Mononuclear cell (primary cell): ENCODE results near the gene RUNDC3A. TPM values are rescaled to one million over a fixed set of nuclear protein-coding genes. Genes with fewer than 3 reads are reported as not detected.

Experiments
- H3K27me3 ChIP-seq: 2 replicates; pipeline ENCODE4 v1.6.0; 2011; ENCODE audit warnings: low read length, control low read depth; ENCODE audit not compliant: insufficient read depth
- H3K4me1 ChIP-seq: 2 replicates; pipeline ENCODE4 v1.5.1; 2011; ENCODE audit warnings: mild to moderate bottlenecking, low read length, control low read depth; ENCODE audit not compliant: insufficient read depth
- H3K4me3 ChIP-seq: 2 replicates; pipeline ENCODE4 v1.5.1; 2011; ENCODE audit warnings: mild to moderate bottlenecking, low read length, moderate library complexity
- H3K9me3 ChIP-seq: 2 replicates; pipeline ENCODE4 v1.5.1; 2011; ENCODE audit warnings: low read depth, mild to moderate bottlenecking, control low read depth, low read length
- total RNA-seq: library from RNA; depleted of rRNA; stranded (reverse); fragments of >200 nt; gene quantifications from one replicate; pipeline ENCODE4 v1.2.3, GENCODE V29; 2012

The RUNDC3A gene
- total RNA-seq, 1 donor = 0.10 TPM

- Histone ChIP-seq H3K4me1 (peaks cover 12% of the 10 kb centered on the region), H3K9me3 (no peaks in the 10 kb centered on the region), H3K4me3 (no peak overlapping the region), H3K27me3 (peaks cover 22% of the 10 kb centered on the region)
Measured at GRCh38 chr17:44309472-44309871, 1.1 kb downstream of the RUNDC3A start.

GRCh38 chr17:44310188-44310587 is 1.8 kb downstream of the RUNDC3A start:
- H3K4me3 ChIP-seq = no peak overlapping the region
- H3K4me1 ChIP-seq = peaks cover 17% of the 10 kb centered on the region
- H3K27me3 ChIP-seq = peaks cover 26% of the 10 kb centered on the region
- no peaks in the 10 kb centered on the region for H3K9me3 ChIP-seq

- Histone ChIP-seq H3K4me1 (peaks cover 20% of the 10 kb centered on the region), H3K4me3 (no peak overlapping the region), H3K9me3 (no peaks in the 10 kb centered on the region), H3K27me3 (peaks cover 29% of the 10 kb centered on the region)
Measured at GRCh38 chr17:44310609-44311376, 2.4 kb downstream of the RUNDC3A start.

- Histone ChIP-seq H3K4me1 (peaks cover 22% of the 10 kb centered on the region), H3K9me3 (no peaks in the 10 kb centered on the region), H3K27me3 (peaks cover 37% of the 10 kb centered on the region), H3K4me3 (no peak overlapping the region)
Measured at GRCh38 chr17:44311562-44312181, 3.3 kb downstream of the RUNDC3A start.

GRCh38 chr17:44312396-44313104 is 4.1 kb downstream of the RUNDC3A start:
- Histone ChIP-seq H3K4me1 (peaks cover 21% of the 10 kb centered on the region), H3K4me3 (no peak overlapping the region), H3K27me3 (peaks cover 37% of the 10 kb centered on the region), H3K9me3 (no peaks in the 10 kb centered on the region)

- no peaks in the 10 kb centered on the region for H3K9me3 ChIP-seq
- no peak overlapping the region for H3K4me3 ChIP-seq
- H3K4me1 ChIP-seq = peaks cover 14% of the 10 kb centered on the region
- H3K27me3 ChIP-seq = peaks cover 34% of the 10 kb centered on the region
Measured at GRCh38 chr17:44314031-44314430, 5.6 kb downstream of the RUNDC3A start.

GRCh38 chr17:44314524-44314868 is 6.1 kb downstream of the RUNDC3A start:
- Histone ChIP-seq H3K27me3 (peaks cover 34% of the 10 kb centered on the region), H3K4me3 (no peak overlapping the region), H3K4me1 (peaks cover 10% of the 10 kb centered on the region), H3K9me3 (no peaks in the 10 kb centered on the region)

GRCh38 chr17:44314869-44315661 is 6.7 kb downstream of the RUNDC3A start:
- H3K9me3 ChIP-seq = no peaks in the 10 kb centered on the region
- peaks cover 10% of the 10 kb centered on the region for H3K4me1 ChIP-seq
- no peak overlapping the region for H3K4me3 ChIP-seq
- H3K27me3 ChIP-seq = peaks cover 34% of the 10 kb centered on the region

- H3K4me1 ChIP-seq = peaks cover 10% of the 10 kb centered on the region
- no peaks in the 10 kb centered on the region for H3K9me3 ChIP-seq
- peaks cover 34% of the 10 kb centered on the region for H3K27me3 ChIP-seq
- no peak overlapping the region for H3K4me3 ChIP-seq
Measured at GRCh38 chr17:44315760-44316731, 7.6 kb downstream of the RUNDC3A start.

- Histone ChIP-seq H3K4me3 (no peak overlapping the region), H3K9me3 (no peaks in the 10 kb centered on the region), H3K4me1 (peaks cover 10% of the 10 kb centered on the region), H3K27me3 (peaks cover 34% of the 10 kb centered on the region)
Measured at GRCh38 chr17:44317545-44317944, 9.1 kb downstream of the RUNDC3A start.

- no peak overlapping the region for H3K4me3 ChIP-seq
- no peaks in the 10 kb centered on the region for H3K9me3 ChIP-seq
- H3K27me3 ChIP-seq = peaks cover 34% of the 10 kb centered on the region
- H3K4me1 ChIP-seq = peaks cover 10% of the 10 kb centered on the region
Measured at GRCh38 chr17:44318077-44318892, 9.9 kb downstream of the RUNDC3A start.

GRCh38 chr17:44320066-44320465 is 11.7 kb downstream of the RUNDC3A start:
- no peak overlapping the region for H3K4me3 ChIP-seq
- no peaks in the 10 kb centered on the region for H3K9me3 ChIP-seq
- peaks cover 21% of the 10 kb centered on the region for H3K27me3 ChIP-seq
- H3K4me1 ChIP-seq = peaks cover 17% of the 10 kb centered on the region
